Transverse colon (tissue), 4 donors: ENCODE data around the gene ZNF316.

ENCODE experiments used
- EP300 ChIP-seq: sonication (generic); formaldehyde crosslinking; IDR thresholded peaks from one replicate; pipeline ENCODE4 v1.6.1; 2017; ENCODE audit warnings: antibody characterized with exemption, low read depth
- POLR2A ChIP-seq: fragments of 450-650 bp; IDR thresholded peaks from one replicate; pipeline ENCODE4 v1.6.1; 2016; ENCODE audit warnings: antibody characterized with exemption, mild to moderate bottlenecking, moderate library complexity
- POLR2AphosphoS5 ChIP-seq, 3 donors: sonication (generic); formaldehyde crosslinking; IDR thresholded peaks; one replicate each; pipeline ENCODE4 v1.6.1; 2016; ENCODE audit warnings: antibody characterized with exemption in 3 of 3
- TF ChIP-seq, protein P1 (sequence below), 5 experiments: fragments of 200-600 bp in 3 of 5; fragments of 450-650 bp in 2 of 5; sonication (generic) in 3 of 5; IDR thresholded peaks; 1 replicate in 2 of 5; 2 replicates in 3 of 5; pipeline ENCODE4 v1.5.1; 2016 to 2017; ENCODE audit warnings: antibody characterized with exemption in 5 of 5, inconsistent platforms in 3 of 5, mild to moderate bottlenecking in 2 of 5, moderate library complexity in 1 of 5

DNA sequence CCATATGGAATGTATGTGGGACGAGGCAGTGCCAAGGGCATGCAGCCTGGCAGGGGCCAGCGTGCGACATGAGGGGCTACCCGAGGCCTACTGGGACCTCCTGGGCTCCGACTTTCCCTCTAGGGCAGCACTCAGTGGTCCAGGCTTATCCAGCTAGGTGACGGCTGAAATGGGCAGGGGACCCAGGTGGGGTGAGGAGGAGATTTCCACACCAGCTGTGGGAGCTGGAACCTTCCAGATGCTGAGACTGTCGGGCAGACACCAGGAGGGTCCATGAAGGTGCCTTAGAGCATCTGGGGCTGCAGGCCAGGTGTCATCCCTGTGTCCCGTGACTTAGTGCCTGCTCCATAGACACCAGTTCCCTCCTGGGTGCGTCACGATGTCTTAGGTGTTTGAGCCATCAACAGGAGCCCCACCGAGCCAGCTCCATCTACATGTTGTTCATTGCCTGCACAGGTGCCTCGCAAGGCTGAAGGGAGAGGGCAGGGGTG is 13.4 kb downstream of the ZNF316 start:
- TF ChIP-seq EP300 (no peak), POLR2A (no peak), POLR2AphosphoS5 (IDR thresholded peaks at IDR 0.05) (no peak)
- TF ChIP-seq, protein P1, sequence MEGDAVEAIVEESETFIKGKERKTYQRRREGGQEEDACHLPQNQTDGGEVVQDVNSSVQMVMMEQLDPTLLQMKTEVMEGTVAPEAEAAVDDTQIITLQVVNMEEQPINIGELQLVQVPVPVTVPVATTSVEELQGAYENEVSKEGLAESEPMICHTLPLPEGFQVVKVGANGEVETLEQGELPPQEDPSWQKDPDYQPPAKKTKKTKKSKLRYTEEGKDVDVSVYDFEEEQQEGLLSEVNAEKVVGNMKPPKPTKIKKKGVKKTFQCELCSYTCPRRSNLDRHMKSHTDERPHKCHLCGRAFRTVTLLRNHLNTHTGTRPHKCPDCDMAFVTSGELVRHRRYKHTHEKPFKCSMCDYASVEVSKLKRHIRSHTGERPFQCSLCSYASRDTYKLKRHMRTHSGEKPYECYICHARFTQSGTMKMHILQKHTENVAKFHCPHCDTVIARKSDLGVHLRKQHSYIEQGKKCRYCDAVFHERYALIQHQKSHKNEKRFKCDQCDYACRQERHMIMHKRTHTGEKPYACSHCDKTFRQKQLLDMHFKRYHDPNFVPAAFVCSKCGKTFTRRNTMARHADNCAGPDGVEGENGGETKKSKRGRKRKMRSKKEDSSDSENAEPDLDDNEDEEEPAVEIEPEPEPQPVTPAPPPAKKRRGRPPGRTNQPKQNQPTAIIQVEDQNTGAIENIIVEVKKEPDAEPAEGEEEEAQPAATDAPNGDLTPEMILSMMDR (IDR thresholded peaks at IDR 0.05): no peak
